ENCODE data around the gene FBXW4.

Gene FBXW4

DNA sequence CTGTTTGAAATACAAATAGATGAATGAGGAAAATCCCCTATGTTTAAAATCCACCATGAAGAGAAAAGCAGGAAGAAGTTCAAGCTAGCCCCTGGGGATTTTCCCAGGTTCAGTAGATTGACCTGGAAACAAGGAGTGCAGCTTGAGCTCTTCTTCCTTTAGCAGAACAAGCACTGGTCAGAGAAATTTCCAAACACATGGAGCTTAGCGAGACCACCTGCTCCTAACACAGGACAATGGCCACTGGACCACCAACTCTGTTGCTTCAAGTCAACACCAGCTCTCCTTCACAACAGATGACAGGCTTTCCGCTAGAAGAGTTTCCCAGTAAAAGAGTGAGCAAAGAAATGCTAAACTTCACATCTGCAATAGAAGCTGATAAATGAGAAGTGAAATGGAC lies 9.4 kb upstream of the FBXW4 start:
- no peak for DNase-seq (ENCODE audit: low read depth in 2 of 2, low spot score in 1 of 2)

DNA sequence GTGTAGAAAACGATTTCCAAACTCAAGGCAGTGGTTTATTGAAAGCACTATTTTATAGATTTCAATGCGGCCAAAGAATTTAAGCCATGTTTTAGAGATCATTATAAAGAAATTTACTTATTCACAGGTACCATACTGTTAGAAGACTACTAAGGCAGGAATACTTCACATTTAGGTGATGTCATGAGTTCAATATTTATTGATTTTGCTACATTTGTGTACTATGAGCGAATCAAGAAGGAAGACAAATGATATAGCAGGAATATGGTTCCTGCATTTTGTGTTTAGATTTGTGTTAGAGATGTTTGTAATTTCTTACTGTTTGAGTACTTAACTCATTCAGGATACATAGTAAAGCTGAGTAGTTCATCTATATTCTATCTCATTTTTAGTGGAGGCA lies 1.7 kb upstream of the FBXW4 start:
- no peak for DNase-seq (ENCODE audit: low read depth in 2 of 2, low spot score in 1 of 2)

GRCh38 chr10:101695404-101695890 lies 477 bp upstream of the FBXW4 start:
- DNase-seq (ENCODE audit: low read depth in 2 of 2, low spot score in 1 of 2): no peak

DNA sequence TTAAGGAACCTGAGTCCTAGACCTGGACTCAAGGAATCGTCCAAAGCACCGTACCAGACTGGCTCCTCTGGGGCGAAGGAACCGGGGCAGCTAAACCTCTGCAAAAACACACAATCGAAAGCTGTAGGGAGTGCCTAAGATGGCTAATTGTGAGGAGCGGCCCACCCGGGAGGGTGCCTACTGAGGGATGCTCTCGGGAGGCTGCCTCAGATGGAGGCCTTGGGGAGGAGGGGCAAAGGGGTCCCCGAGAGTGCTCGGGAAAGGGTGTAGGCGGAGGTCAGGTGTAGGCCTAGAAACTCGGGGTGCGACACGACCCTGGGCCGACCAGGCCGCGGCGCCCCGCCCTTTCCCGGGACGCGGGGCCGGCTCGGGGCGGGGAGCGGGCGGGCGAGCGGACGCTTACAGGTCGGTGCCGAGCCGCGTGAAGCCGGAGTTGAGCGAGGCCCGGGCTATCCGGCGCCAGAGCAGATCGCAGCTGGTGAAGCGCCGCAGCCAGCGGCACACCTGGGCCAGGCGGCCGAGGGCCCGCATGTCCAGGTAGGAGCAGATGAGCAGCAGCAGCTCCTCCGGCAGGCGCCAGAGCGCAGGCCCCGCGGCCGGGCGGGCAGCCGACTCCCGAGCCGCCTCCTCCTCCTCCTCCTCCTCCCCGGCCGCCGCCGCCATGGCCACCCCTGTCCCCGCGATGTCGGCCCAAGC lies 844 bp downstream of the FBXW4 start:
- DNase-seq (ENCODE audit: low read depth in 2 of 2, low spot score in 1 of 2): peak; percentile 36 to 49

GRCh38 chr10:101693651-101693977 lies 1.4 kb downstream of the FBXW4 start:
- DNase-seq (ENCODE audit: low read depth in 2 of 2, low spot score in 1 of 2): no peak

DNA sequence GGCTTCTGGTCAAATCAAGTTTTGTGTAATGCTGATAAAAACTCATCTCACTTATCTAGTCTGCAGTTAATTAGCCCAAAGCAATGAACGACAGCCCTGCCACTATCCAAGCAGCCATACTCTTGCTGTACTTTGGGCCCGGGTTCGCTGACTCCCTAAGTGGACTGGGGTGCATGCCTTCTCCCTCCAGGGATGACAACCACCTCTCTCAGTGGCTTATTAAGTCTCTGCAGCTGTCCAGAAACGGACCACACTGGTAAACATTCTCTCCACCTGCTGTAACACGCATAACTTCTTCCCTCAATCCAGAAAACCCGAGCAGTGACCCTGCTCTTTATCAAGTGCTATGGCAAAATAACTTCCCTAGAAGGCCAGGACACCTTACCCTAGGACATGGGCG lies 3.9 kb downstream of the FBXW4 start:
- no peak for DNase-seq (ENCODE audit: low read depth in 2 of 2, low spot score in 1 of 2)

- no peak for DNase-seq (ENCODE audit: low read depth in 2 of 2, low spot score in 1 of 2)
Measured at GRCh38 chr10:101690461-101690860, 4.5 kb downstream of the FBXW4 start.

DNA sequence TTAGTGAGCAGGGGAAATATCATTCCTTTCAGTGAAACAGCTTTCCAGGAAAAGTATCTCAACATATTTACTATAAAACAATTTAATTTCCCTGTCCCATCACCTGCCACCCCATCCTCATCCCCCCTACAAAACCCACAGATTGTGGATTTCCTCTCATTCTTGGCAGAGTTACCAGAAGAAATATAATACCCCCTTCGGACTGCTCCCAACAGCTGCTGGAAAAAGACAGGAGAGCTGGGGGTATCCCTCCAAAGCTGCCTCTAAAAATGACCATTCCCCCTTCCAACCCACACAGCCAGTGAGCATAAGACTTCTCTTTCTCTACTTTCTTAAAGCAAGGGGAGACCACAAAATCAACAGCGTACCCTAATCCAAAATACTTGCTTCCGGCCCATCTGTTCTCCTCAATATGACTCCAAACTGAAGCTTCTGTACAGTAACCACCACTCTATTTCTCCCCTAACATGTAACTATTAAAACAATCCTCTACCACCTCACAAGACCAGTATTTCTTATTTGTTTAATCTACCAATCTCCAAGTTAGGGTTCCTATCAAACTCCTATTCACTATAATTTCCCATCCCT lies 7.8 kb downstream of the FBXW4 start:
- DNase-seq (ENCODE audit: low read depth in 2 of 2, low spot score in 1 of 2): no peak

DNA sequence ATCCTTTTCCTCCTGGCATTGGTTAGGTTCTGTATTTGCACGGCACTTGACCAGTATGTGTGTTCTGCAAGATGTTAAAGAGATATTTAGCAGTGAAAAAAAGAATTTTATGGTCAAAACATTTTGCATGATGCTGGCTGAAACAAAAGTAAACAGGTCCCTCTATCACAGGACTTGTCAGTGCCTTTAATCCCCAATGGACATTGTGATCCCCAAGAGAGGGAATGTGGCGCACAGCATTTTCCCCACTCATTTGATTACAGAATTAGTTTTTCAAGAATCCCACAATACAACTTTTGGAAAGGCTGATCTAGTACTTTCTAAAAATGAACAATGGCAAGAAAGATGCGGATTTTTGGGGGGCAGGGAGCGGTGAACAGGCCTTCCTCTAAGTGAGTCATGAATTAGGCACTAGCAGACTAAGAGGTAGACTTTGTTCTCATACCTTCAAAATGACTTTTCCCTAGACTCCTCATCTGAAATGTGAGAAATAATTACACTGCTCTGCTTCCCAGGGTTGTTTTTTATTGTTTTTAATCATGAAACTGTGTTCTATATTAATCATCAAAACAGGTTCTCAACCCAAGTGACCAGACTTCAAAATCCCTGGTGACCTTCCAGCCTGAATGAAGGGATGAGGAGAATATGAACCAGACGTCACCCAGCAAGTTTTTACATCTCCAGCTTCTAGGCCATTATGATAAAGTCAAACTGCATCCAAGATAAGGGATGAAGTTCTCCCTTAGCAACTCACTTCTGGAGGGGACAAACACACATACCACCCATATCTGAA lies 8.6 kb downstream of the FBXW4 start:
- no peak for DNase-seq (ENCODE audit: low read depth in 2 of 2, low spot score in 1 of 2)

GRCh38 chr10:101684782-101685181 lies 10.2 kb downstream of the FBXW4 start:
- no peak for DNase-seq (ENCODE audit: low read depth in 2 of 2, low spot score in 1 of 2)

DNA sequence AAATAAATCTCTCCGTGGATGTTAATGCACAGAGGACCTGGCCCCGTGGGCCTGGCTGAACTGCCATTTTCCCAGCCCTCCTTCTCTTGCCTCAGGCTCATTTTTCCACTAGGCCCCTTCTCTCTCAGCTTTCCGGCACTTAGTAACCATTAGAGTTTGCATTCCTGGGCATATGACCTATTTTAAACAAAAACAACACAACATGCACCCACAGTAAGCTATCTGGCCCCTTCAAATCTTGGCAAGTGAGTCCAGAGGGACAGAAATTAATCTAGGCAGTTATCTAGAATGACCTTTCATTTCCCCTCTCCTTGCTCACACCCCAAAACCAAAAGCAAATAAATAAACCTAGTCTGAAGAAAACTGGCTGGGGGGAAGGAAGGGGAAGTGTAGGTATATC lies 11.7 kb downstream of the FBXW4 start:
- no peak for DNase-seq (ENCODE audit: low read depth in 2 of 2, low spot score in 1 of 2)

DNA sequence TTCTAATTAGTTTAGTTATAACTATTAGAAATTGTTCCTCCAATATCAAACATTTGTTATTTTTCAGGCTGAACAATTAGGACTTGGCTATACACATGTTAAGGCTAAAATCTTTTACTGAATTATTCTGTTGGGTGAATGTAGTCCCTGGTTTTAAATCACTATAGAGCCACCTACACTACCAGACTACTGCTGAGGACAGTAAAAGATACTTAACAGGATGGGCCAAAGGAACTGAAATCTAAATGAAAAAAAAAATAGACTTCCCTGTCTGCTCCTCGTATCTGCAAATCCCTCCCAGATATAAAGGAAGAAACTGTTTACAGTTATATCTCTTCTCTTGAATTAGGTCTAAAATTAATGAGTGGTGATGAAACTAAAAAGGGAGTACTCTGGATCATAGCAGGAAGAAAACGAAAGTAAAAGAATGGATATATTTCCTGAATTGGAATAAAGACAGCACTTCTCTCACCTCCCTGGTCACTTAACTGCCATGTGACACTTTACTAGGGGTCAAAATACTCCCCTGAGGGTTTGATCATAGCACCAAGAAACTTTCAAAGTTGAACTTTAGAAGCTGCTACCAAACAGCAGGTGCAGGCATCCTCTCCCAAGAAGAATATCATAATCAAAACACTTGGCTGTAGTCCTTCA lies 12.7 kb downstream of the FBXW4 start:
- no peak for DNase-seq (ENCODE audit: low read depth in 2 of 2, low spot score in 1 of 2)

- no peak for DNase-seq (ENCODE audit: low read depth in 2 of 2, low spot score in 1 of 2)
Measured at GRCh38 chr10:101676565-101676964, 18.4 kb downstream of the FBXW4 start.

DNA sequence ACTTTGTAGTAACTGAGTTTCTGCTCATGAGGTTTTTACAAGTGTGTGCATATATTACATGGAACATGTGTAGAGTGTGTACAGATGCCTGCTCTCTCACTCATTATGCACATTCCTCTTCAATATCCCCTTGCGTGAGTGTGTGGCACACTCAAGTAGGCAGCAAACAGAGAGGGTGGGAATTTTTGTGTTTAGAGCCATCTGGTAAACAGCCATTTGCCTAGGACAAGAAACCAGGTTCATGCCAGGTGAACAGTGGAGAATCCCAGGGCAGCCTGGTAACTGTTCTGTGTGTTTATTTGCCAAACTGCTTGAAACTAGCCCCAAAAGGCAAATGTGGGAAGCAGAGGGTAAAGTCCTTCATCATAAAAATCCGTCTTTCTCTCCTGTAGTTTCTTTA lies 19.9 kb downstream of the FBXW4 start:
- DNase-seq (ENCODE audit: low read depth in 2 of 2, low spot score in 1 of 2): no peak

DNA sequence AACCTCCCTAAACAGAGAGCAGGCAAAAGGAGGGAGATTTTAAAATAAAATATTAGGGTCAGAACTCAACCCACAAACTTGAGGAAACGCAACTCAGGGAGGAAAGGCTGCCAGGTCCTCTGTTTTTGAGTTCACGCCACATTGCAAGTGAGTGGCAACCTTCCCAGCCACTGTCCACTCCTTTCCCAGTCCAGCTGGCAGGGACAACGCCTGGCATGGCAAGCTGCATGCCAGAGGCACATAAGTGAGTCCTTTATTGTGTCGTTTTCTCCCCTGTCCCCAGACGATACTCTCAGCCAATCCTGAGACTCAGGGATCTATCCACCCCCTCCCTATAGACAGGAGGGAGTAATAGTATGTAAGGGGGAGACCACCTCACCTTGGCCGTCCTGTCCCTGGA lies 22.4 kb downstream of the FBXW4 start:
- no peak for DNase-seq (ENCODE audit: low read depth in 2 of 2, low spot score in 1 of 2)

DNA sequence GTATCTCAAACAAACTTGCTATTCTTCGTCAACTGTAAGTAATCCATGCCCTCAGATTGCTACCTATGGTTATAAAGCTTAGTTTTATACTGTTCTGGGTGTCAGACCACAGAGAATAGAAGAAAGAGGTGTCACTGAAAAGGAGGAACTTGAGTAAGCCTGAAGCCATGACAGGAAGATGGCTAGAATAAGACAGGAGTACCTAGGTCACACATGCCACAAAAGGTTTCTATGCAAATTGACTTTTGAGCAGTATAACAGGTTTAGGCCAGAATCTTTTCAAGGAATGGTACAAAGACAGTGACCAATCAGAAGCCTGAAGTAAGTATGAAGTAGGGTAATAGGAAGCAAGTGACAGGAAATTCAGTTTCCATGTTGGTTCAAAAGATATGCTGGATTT lies 23.5 kb downstream of the FBXW4 start:
- DNase-seq (ENCODE audit: low read depth in 2 of 2, low spot score in 1 of 2): no peak

GRCh38 chr10:101670635-101671034 lies 24.3 kb downstream of the FBXW4 start:
- DNase-seq (ENCODE audit: low read depth in 2 of 2, low spot score in 1 of 2): no peak

DNA sequence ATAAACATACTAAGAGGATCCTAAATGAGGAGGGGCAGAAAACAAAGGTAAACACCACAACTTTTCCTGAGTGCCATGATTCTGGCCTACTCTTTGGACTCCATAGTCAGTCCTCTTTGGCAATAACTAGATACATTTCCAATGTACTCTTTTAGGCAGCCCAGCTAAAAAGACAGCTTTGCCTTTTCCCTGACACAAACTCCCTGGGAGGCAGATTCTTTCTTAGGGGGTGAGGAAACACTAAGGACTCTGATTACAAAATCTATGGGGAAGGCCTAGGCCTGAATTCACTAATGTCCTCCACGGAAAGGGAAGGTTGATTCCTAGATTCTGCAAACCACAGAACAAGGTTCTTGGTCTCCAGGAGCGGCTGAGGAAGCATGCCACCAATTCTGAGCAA lies 25.8 kb downstream of the FBXW4 start:
- DNase-seq (ENCODE audit: low read depth in 2 of 2, low spot score in 1 of 2): no peak

GRCh38 chr10:101668566-101668965 lies 26.4 kb downstream of the FBXW4 start:
- DNase-seq (ENCODE audit: low read depth in 2 of 2, low spot score in 1 of 2): no peak

GRCh38 chr10:101666083-101666482 lies 28.9 kb downstream of the FBXW4 start:
- no peak for DNase-seq (ENCODE audit: low read depth in 2 of 2, low spot score in 1 of 2)

- no peak for DNase-seq (ENCODE audit: low read depth in 2 of 2, low spot score in 1 of 2)
Measured at GRCh38 chr10:101663097-101663496, 31.9 kb downstream of the FBXW4 start.

DNA sequence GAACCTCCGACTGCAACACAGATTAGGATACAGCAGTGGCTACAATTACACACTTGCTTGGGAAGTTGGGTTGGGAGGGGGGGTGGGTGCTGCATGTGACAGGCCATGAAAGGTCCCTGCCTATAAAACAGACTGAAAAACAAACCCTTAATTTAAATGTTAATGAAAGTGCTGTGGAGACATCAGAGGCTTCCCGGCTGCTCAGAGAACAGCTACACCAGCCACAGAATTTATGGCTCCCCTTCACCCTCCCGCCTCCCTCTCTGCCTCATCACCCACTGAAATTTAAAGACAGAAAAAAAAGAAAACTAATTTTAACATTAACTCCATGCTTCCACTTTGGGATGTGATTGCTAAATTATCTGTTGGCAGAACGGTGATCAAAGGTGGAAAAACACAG lies 34.7 kb downstream of the FBXW4 start:
- no peak for DNase-seq (ENCODE audit: low read depth in 2 of 2, low spot score in 1 of 2)

Data from stimulated activated CD8-positive, alpha-beta memory T cell treated with anti-CD3 and anti-CD28 coated beads, Interleukin-4, amount 100 ng/mL, for 1 hour (primary cell).